Trophoblast cell (in vitro differentiated cells and primary cell): ENCODE data around the gene TBC1D17.
A peak's percentile ranks its signal among the peaks of the same experiment; 100 is the strongest.

ENCODE experiments used
- DNase-seq, 2 donors: peaks; one replicate each; pipeline ENCODE4 v3.0.0-alpha.2; 2016
- H2AFZ ChIP-seq: 2 replicates; pipeline ENCODE4 v1.6.1; 2013; ENCODE audit warnings: low read length, moderate library complexity, mild to moderate bottlenecking; ENCODE audit not compliant: insufficient read depth, poor library complexity
- H2AK5ac ChIP-seq: 2 replicates; pipeline ENCODE4 v1.6.1; 2013; ENCODE audit warnings: mild to moderate bottlenecking, low read length
- H2BK120ac ChIP-seq: 2 replicates; pipeline ENCODE4 v1.6.1; 2013; ENCODE audit warnings: low read length, mild to moderate bottlenecking, moderate library complexity; ENCODE audit not compliant: insufficient read depth, poor library complexity
- H2BK12ac ChIP-seq: 2 replicates; pipeline ENCODE4 v1.6.1; 2013; ENCODE audit warnings: mild to moderate bottlenecking, low read length, moderate library complexity
- H2BK5ac ChIP-seq: 2 replicates; pipeline ENCODE4 v1.6.1; 2013; ENCODE audit warnings: low read length, low read depth, moderate library complexity, mild to moderate bottlenecking; ENCODE audit not compliant: poor library complexity
- H3K14ac ChIP-seq: 2 replicates; pipeline ENCODE4 v1.6.1; 2013; ENCODE audit warnings: mild to moderate bottlenecking, low read length
- H3K18ac ChIP-seq: 2 replicates; pipeline ENCODE4 v1.6.1; 2013; ENCODE audit warnings: mild to moderate bottlenecking, low read length
- H3K23ac ChIP-seq: 2 replicates; pipeline ENCODE4 v1.6.1; 2013; ENCODE audit warnings: low read length
- H3K27ac ChIP-seq: 2 replicates; pipeline ENCODE4 v1.5.1; 2013; ENCODE audit warnings: low read depth, mild to moderate bottlenecking, inconsistent platforms, low read length, moderate library complexity
- H3K27me3 ChIP-seq: 2 replicates; pipeline ENCODE4 v1.6.1; 2013; ENCODE audit warnings: inconsistent platforms, mild to moderate bottlenecking, low read length, moderate library complexity; ENCODE audit not compliant: insufficient read depth
- H3K36me3 ChIP-seq, 2 experiments: 1 replicate in 1 of 2; 2 replicates in 1 of 2; pipeline ENCODE4 v1.6.1; 2013; ENCODE audit warnings: low read length in 2 of 2, mild to moderate bottlenecking in 2 of 2, moderate library complexity in 1 of 2; ENCODE audit not compliant: insufficient read depth in 2 of 2, control insufficient read depth in 1 of 2
- H3K4ac ChIP-seq: 2 replicates; pipeline ENCODE4 v1.6.1; 2013; ENCODE audit warnings: low read depth, mild to moderate bottlenecking, low read length, moderate library complexity
- H3K4me1 ChIP-seq, 2 experiments: 1 replicate in 1 of 2; 2 replicates in 1 of 2; pipeline ENCODE4 v1.6.1; 2013; ENCODE audit warnings: low read length in 2 of 2, mild to moderate bottlenecking in 2 of 2, moderate library complexity in 1 of 2; ENCODE audit not compliant: insufficient read depth in 2 of 2, control insufficient read depth in 1 of 2
- H3K4me2 ChIP-seq: 2 replicates; pipeline ENCODE4 v1.6.1; 2013; ENCODE audit warnings: inconsistent platforms, mild to moderate bottlenecking, low read length, moderate library complexity
- H3K4me3 ChIP-seq: 2 replicates; pipeline ENCODE4 v1.5.1; 2013; ENCODE audit warnings: mild to moderate bottlenecking, low read depth, low read length, inconsistent platforms
- H3K79me1 ChIP-seq: one replicate; pipeline ENCODE4 v1.6.1; 2013; ENCODE audit warnings: low read length
- H3K79me2 ChIP-seq: 2 replicates; pipeline ENCODE4 v1.6.1; 2013; ENCODE audit warnings: low read length, mild to moderate bottlenecking; ENCODE audit not compliant: control insufficient read depth, insufficient read depth, poor library complexity
- H3K9ac ChIP-seq: 2 replicates; pipeline ENCODE4 v1.6.1; 2013; ENCODE audit warnings: mild to moderate bottlenecking, low read length
- H3K9me3 ChIP-seq: 2 replicates; pipeline ENCODE4 v1.6.1; 2013; ENCODE audit warnings: low read depth, mild to moderate bottlenecking, control low read depth, inconsistent platforms, low read length; ENCODE audit not compliant: insufficient read depth
- H4K12ac ChIP-seq: 2 replicates; pipeline ENCODE4 v1.6.1; 2013; ENCODE audit warnings: low read depth, mild to moderate bottlenecking, low read length, moderate library complexity
- H4K8ac ChIP-seq: 2 replicates; pipeline ENCODE4 v1.6.1; 2013; ENCODE audit warnings: low read depth, mild to moderate bottlenecking, low read length, moderate library complexity
- H4K91ac ChIP-seq: one replicate; pipeline ENCODE4 v1.6.1; 2013; ENCODE audit warnings: low read depth, mild to moderate bottlenecking, low read length, moderate library complexity
- WGBS: extraction: QIAGEN DNeasy Blood & Tissue Kit; methylation state at CpG from one replicate; pipeline ENCODE4 v1.1.7; 2013; ENCODE audit warnings: missing lambda C conversion rate; ENCODE audit not compliant: insufficient read length, insufficient coverage; ENCODE audit errors: extremely low coverage; 5-methylcytosine and 5-hydroxymethylcytosine counted together

Gene TBC1D17

GRCh38 chr19:49910179-49910578, 32.7 kb downstream of the TBC1D17 start:
- Histone ChIP-seq H3K27ac (no peak overlapping the region), H3K36me3 (peaks cover 58 to 65% of the 10 kb centered on the region in 2 experiments), H2BK12ac (no peak overlapping the region), H3K4me3 (no peak overlapping the region), H4K8ac (no peak overlapping the region), H3K9ac (no peak overlapping the region), H2AK5ac (no peak overlapping the region), H3K79me1 (no peaks in the 10 kb centered on the region), H3K27me3 (no peaks in the 10 kb centered on the region), H3K4me1 (no peaks in the 10 kb centered on the region), H2BK5ac (no peak overlapping the region), H3K79me2 (no peaks in the 10 kb centered on the region), H3K23ac (no peak overlapping the region), H3K4me2 (no peak overlapping the region), H3K9me3 (peaks cover 6% of the 10 kb centered on the region), H2AFZ (no peak overlapping the region), H3K14ac (no peak overlapping the region), H3K18ac (no peak overlapping the region), H4K91ac (no peak overlapping the region), H3K4ac (no peak overlapping the region), H4K12ac (no peak overlapping the region), H2BK120ac (no peak overlapping the region)
- DNase-seq = no peak
- no CpG with 5 or more reads among the region's 5 CpGs for WGBS

GRCh38 chr19:49911381-49912145, 34.1 kb downstream of the TBC1D17 start:
- WGBS = no CpG with 5 or more reads among the region's 9 CpGs
- Histone ChIP-seq H3K27me3 (no peaks in the 10 kb centered on the region), H3K9ac (no peak overlapping the region), H2BK12ac (no peak overlapping the region), H3K79me2 (no peaks in the 10 kb centered on the region), H2BK5ac (no peak overlapping the region), H3K36me3 (peaks cover 66 to 72% of the 10 kb centered on the region in 2 experiments), H3K27ac (no peak overlapping the region), H4K91ac (no peak overlapping the region), H4K8ac (no peak overlapping the region), H3K4ac (no peak overlapping the region), H3K79me1 (no peaks in the 10 kb centered on the region), H3K18ac (no peak overlapping the region), H3K9me3 (peaks cover 4% of the 10 kb centered on the region), H3K14ac (no peak overlapping the region), H3K4me1 (no peaks in the 10 kb centered on the region), H3K4me2 (no peak overlapping the region), H2AK5ac (no peak overlapping the region), H2AFZ (no peak overlapping the region), H3K4me3 (no peak overlapping the region), H2BK120ac (no peak overlapping the region), H4K12ac (no peak overlapping the region), H3K23ac (no peak overlapping the region)
- DNase-seq = peak in 1 of 2 donors; percentile 22

GRCh38 chr19:49912965-49913685, 35.6 kb downstream of the TBC1D17 start:
- no peak overlapping the region for H2BK5ac ChIP-seq
- H3K18ac ChIP-seq = no peak overlapping the region
- no peak overlapping the region for H3K4ac ChIP-seq
- no peak for DNase-seq
- H4K12ac ChIP-seq = no peak overlapping the region
- no peak overlapping the region for H3K4me3 ChIP-seq
- H2BK120ac ChIP-seq = no peak overlapping the region
- H3K14ac ChIP-seq = no peak overlapping the region
- peaks cover 58 to 66% of the 10 kb centered on the region in 2 experiments for H3K36me3 ChIP-seq
- peaks cover 2% of the 10 kb centered on the region for H3K9me3 ChIP-seq
- H2AK5ac ChIP-seq = no peak overlapping the region
- no peaks in the 10 kb centered on the region for H3K27me3 ChIP-seq
- no peak overlapping the region for H3K4me2 ChIP-seq
- no peak overlapping the region for H4K91ac ChIP-seq
- H3K23ac ChIP-seq = no peak overlapping the region
- H3K4me1 ChIP-seq = no peaks in the 10 kb centered on the region
- H2BK12ac ChIP-seq = no peak overlapping the region
- WGBS = no CpG with 5 or more reads among the region's 21 CpGs
- no peaks in the 10 kb centered on the region for H3K79me1 ChIP-seq
- H3K9ac ChIP-seq = no peak overlapping the region
- no peak overlapping the region for H4K8ac ChIP-seq
- no peak overlapping the region for H2AFZ ChIP-seq
- no peak overlapping the region for H3K27ac ChIP-seq
- H3K79me2 ChIP-seq = no peaks in the 10 kb centered on the region

GRCh38 chr19:49913720-49914119, 36.2 kb downstream of the TBC1D17 start:
- Histone ChIP-seq H4K8ac (no peak overlapping the region), H3K27ac (no peak overlapping the region), H2BK120ac (no peak overlapping the region), H3K79me2 (no peaks in the 10 kb centered on the region), H3K4ac (no peak overlapping the region), H3K4me3 (no peak overlapping the region), H3K36me3 (peaks cover 56 to 65% of the 10 kb centered on the region in 2 experiments), H2BK12ac (no peak overlapping the region), H3K4me2 (no peak overlapping the region), H2AK5ac (no peak overlapping the region), H4K12ac (no peak overlapping the region), H3K79me1 (no peaks in the 10 kb centered on the region), H3K27me3 (no peaks in the 10 kb centered on the region), H3K4me1 (no peaks in the 10 kb centered on the region), H3K14ac (no peak overlapping the region), H4K91ac (no peak overlapping the region), H2BK5ac (no peak overlapping the region), H3K9ac (no peak overlapping the region), H2AFZ (no peak overlapping the region), H3K23ac (no peak overlapping the region), H3K9me3 (peaks cover 2% of the 10 kb centered on the region), H3K18ac (no peak overlapping the region)
- no peak for DNase-seq
- WGBS = no CpG with 5 or more reads among the region's 10 CpGs
